Fibroblast of peridontal ligament (primary cell): Measurements from ENCODE around the gene HMG20B.

Source experiments
- DNase-seq: peaks from one replicate; pipeline ENCODE4 v3.0.0-alpha.2; 2010; ENCODE audit errors: extremely low read depth

HMG20B gene

DNA sequence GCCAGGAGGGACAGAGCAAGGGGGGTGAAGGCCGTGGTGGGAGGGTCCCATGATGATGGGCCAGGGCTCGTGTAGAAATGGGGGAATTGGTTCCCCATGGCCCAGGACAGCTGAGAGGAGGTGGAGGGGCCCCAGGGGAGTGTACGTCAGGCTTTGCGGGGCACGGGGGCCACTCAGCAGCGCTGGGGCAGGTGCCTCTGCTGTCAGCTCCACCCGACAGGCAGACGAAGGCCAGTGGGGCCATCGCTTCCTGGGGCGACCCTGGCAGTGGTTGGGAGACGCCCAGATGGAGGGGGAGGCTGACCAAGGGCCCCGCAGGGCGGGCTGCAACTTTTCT lies 35.7 kb upstream of the HMG20B start:
- DNase-seq = no peak

DNA sequence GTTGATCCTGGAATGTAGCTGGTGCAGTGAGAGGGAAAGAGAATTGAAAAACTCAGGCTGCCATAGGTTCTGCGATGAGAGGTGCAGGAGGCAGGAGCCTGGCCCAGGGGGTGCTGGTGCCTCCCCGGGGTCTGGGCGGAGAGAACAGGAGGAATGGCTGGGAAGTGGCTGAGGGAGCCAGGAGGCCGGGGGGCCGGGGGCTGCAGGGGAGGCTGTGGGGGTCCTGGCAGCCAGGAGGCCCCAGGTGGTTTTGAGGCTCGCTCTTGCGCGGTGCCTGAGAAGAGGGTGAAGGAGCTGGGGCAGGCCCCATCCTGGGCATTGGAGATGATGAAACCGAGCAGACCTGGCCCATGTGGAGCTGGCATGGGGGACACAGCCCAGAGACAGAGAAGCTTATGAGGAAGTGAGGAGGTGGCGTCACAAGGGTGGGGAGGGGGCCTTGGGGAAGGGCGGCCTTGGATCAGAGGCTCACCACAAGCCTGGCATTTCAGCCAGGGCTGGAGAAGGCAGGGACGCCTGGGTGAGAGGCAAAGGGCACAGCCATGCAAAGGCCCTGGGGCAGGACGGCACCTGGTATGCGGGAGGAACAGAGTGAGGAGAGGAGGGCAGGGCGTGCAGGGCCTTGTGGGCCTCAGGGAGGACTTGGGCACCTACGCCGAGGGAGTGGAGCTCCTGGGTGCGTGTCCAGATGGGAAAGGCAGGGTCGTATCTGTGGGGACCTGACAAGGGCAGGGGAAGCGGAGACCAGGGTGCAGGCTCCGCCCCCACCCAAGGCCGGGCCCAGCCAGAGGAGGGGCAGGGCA lies 35.1 kb upstream of the HMG20B start:
- DNase-seq = no peak

DNA sequence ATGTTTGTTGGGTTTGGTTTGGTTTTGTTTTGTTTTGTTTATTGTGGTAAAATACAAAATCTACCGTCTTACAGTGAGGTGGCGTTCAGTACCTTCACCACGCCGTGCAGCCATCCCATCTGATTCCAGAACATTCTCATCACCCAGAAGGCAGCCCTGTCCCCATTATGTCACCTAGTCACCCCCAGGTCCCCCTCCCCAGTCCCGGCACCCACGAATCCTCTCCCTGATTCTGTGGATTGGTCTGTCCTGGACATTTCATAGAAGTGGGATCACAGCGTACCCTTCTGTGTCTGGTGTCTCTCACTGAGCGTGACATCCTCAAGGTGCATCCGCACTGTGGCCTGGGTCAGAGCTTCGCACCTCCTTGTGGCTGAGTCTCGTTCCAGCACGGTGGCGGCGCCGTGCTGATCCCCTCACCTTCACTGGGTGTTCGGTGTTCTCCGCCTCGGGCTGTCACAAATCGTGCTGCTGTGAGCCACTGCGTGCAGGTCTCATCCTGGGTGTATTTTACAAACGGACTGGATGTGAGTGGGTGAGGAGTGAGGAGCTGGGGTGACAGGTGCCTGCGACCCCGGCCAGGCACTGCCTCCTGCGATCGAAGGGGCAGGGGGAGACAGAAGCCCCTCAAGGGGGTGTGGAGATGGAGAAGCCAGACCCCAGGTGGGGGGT lies 34.4 kb upstream of the HMG20B start:
- no peak for DNase-seq

DNA sequence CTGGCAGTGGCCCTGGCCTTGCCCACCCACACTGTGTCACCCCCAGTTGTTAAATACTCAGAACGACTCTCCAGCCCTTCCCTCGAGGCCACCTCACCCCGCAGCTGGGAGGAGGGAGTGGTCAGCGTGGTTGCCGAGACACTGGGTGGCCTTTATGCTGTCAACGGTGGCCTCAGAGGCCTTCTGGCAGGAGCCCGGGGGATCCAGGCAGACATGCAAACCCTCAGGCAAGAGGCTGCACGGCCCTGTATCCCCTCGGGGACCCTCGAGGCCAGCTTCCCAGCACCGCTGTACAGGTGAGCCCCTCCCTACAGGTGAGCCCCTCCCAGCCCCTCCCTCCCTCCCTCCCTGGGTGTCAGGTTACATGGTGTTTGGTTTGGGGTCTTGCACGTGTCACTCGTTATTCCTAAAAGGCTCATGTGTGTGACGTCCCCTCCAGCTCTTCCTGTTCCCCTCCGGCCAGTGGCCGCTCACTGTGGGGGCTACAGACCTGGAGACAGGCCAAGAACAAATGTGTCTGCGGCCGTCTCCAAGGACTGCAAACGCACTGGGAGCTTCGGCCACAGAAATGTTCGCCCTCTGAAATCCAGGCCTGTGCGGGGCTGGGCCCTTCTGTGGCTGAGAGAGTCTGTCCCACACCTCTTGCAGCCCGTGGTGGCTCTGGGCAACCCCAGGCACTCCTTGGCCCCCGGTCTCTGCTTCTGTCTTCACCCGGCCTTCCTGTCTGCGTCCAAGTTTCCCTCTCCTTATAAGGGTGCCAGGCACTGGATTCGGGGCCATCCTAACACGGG lies 33.6 kb upstream of the HMG20B start, which contains the start of gene TEKTIP1:
Gene TEKTIP1, plus strand, starts transcription at position 210 of the 791 bp plus-strand sequence. Its CDS starts 4 bp downstream, at position 214.
- DNase-seq = no peak

DNA sequence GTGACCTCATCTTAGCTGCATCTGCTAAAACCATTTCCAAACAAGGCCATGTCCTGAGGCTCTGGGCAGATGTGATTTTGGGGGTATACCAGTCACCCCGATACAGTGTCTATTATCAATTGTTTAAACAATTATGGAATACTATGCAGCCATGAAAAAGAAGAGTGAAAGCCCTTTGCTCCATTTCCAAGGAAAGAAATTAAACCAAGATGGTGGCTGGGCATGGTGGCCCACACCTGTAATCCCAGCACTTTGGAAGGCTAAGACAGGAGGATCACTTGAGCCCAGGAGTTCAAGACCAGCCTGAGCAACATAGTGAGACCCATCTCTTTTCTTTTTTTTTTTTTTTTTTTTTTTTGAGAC lies 33.0 kb upstream of the HMG20B start:
- DNase-seq = no peak

DNA sequence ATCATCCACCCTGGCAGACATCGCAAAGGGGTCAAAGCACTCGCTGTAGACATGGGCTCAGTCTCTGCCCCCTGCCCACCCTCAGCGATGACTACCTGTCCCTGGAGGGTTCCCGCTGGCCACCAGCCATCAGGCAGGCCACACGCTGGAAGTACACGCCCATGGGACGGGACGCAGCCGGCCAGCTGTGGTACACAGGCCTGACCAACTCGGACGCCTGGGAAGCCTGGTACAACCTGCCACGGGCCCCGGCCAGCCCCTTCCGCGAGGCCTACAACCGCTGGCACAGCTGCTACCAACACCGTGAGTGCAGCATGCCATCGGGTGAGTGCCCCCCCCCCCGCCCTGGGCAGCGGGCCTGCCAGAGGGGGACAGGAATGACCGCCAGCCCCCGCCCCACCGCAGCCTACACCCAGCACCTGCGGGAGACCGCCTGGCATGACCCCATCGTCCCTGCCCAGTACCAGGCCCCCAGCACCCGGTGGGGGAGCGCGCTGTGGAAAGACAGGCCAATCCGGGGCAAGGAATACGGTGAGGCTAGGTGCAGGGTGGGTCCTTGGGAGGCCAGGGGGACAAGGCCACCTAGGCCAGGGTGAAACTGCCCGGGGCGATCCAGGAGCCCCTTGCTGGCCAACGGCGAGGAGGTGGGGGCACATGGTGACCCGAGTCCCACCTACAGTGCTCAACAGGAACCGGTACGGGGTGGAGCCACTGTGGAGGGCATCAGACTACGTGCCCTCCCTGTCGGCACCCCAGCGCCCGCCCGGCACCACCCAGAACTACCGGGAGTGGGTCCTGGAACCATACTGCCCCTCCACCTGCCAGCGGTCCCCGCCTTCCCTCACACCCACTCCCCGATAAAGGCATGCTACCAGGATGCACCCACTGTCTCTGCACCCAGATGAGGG lies 29.3 kb upstream of the HMG20B start:
- DNase-seq = no peak

DNA sequence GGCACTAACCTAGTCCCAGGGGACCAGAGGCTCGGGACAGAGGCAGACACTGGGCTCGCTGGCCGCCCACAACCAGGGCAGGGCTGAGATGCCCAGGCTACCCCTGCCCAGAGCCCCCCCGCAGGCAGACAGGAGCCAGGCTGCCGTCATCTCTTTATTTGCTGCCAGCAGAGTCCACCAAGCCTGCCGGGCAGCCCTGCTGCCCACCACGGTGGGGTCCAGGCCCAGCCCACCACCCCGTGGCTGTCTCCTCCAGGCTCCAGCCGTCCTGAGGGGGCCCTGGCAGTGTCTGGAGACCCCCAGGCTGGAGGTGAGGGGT lies 28.7 kb upstream of the HMG20B start:
- DNase-seq = no peak

DNA sequence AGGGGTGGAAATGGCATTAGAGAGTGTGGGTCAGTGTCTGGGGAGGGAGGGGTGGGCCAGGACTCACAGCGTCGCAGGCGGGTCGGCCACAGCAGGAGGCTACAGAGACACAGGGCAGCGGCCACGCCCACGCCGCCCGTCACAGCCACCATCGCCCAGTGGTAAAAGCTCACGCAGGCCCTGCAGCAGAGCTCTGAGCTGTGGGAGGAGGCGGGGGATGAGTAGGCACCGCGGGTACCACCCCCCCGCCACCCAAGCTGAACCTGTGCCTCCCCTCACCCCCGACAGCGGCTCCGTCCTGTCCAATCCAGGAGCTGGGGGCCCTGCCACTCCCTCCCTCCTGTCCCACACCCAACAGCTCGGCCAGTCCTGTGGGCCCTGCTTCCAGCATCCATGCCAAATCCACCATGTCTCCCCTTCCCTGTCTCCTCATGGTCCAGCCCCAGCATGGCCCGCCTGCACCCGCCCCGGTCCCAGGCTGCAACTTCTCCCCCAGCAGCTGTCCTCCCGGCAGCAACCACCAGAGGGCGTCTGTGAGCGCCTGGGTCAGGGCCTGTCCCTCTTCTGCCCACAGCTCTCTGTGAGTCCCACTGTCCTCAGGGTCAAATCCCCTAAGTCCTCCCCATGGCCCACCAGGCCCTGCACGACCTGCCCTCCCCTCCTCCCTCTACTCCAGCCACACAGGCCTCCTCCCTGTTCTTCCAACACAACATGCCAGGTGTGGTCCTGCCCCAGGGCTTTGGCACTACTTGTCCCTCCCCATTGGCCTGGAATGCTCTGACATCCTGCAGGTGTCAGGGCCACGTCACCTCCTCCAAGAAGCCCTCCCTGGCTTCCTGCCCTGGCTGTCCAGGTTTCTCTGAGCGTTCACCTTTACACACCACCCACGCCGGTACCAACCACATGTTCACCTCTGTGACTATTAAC lies 27.7 kb upstream of the HMG20B start:
- peak; percentile 37 for DNase-seq

DNA sequence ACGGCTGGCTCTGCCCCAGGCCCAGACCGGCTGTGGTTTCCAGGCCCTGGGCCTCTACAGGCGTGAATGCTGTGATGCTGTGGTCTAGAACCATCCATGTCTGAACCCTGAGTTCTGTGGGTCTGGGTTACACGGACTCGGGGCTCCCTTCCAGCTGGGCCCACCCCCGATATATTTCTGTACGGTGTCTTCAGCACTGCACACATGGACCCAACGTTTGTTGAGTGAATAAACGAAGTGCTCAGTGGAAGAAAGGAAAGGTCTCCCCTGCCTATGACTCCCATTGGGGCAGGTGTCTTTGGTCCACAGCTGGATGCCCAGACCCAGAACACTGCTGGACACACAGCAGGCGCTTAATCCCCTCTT lies 27.1 kb upstream of the HMG20B start:
- DNase-seq = no peak

DNA sequence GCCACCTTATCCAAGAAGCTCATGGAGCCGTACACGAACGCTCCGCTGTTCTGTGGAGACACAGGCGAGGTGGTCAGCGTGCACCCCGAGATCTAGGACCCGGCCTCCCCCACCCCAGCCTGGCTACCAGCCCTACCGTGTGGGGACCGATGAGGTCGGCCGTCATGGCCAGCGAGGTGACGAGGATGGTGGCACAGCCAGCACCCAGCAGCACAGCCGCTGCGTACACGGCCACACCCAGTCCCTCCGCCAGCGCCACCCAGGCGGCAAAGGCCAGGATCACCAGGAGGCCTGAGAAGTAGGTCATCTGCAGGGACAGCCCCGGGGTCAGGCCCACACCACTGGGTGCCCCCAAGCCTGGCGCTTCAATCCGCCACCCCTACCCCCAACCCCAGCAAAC lies 26.6 kb upstream of the HMG20B start:
- no peak for DNase-seq

DNA sequence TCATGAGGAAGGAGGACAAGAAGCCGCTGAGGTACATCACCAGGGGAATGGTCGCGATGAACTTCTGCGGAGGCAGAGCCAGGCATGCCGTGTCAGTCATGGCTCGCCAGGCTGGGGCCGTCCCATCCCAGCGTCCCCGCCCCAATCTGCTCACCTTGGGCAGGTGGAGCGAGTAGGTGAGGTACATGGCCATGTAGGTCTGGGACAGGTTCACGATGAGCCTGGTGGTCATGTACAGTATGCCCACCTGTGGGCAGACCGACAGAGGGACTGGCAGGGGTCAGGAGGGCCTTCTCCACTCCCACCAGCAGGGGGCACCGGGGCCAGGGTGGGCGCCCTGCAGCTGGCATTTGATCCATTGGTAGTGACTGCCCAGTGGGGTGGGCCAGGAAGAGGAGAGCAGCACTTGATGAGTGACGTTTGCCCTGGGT lies 25.4 kb upstream of the HMG20B start:
- DNase-seq = no peak

DNA sequence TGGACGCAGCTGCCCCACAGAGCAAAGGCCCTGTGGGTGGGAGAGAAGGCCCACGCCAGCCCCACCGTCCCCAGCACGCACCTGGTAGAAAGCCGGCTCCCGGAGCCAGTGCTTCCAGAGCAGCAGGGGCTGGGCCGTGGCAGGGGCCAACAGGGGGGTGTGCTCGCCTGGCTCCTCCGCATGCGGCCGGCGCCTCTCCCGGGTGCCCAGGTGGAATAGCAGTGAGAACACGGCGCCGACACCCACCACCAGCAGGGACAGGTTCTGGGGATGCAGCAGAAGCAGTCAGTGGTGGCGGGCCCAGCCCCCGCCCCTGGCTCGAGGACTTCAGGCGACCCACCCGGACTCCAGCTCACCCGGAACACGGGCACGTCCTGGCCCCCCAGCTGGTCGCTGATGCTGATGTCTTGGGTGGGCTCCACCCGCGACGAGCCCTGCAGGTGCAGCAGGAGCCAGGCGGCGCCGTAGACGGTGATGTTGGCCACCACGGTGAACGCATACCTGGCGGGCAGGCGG lies 24.9 kb upstream of the HMG20B start:
- DNase-seq = no peak

DNA sequence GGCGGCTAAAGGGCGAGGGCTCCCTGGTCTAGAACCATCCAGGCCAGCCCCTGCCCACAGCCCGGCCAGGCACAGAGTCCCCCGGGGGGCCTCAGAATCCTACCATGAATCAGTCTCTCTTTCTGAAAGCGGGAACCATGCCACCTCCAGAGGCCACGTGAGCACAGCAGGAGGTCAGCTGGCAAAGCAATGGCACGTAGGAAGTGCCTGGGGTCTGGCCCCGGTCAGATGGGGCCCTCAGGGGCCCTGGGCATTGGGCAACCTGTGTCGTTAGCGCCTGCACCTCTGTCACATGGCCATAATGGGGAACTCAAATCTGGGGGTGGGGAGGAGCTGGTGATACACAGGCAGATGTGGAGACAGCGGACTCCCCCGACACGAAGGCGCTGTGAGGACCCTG lies 24.1 kb upstream of the HMG20B start:
- DNase-seq = no peak

DNA sequence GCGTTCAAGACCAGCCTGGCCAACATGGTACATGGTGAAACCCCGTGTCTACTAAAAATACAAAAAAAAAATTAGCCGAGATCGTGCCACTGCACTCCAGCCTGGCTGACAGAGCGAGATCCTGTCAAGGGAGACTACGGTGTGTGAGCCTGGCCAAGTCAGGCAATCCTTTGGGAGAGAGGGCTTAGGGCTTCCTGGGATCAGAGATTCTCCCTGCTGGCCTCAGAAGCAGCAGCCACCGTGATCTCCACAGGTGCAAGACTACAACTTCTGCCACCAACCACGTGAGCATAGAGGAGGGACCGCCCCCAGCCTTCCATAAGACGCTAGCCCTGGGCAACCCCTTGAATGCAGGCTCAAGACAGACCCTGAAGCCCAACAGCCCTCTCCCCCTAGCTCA lies 22.9 kb upstream of the HMG20B start:
- no peak for DNase-seq

DNA sequence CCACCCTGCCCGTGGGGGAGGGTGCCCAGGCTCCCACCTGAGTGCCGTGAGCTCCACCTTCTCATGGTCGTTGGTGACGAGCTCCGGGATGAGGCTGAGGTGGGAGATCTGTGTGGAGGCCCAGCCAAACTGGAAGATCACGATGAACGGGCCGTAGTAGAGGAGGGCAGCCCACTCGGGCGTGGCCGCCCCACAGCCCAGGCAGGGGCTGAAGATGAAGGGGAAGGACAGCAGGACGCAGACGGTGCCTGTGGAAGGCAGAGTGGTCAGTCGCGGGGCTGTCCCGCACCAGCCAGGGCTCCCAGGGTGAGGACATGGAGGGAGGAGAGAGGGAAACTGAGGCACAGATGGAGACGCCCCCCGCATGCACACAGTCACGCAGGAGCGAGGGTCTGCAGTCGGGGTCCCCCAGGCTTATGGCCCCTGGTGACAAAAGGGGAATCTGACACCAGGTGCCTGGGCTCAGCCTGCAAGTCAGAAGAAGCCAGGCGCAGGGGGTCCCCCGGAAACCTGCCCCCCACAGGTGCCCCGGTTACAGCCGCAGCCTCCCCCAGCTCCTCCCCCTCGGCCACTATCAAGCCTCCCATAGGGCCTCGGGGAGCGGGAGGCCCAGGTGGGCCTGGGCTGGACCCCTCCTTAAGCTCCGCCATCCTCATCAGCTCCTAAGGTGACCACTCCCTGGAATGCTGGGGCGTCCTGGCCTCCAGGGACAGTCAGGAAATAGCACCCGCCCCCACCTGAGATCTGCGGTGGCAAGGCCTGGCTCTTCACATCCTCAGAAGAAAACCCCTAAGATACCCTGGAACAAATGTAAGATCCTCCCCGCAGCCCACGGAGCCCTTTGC lies 21.6 kb upstream of the HMG20B start:
- DNase-seq = no peak

DNA sequence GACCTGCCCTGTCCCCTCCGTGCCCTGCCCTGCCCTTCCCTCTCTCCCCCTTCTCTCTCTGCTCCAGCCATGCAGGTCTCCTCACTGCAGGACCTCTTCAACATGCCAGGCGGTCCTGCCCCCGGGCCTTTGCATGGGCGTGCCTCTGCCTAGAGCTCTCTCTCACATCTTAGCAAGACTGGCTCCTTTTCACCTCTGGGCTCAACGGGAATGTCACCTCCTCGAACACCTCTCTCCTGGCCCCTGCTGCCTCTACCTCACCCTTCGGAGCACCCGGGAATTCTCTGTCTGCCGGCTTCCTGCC lies 21.0 kb upstream of the HMG20B start:
- no peak for DNase-seq

DNA sequence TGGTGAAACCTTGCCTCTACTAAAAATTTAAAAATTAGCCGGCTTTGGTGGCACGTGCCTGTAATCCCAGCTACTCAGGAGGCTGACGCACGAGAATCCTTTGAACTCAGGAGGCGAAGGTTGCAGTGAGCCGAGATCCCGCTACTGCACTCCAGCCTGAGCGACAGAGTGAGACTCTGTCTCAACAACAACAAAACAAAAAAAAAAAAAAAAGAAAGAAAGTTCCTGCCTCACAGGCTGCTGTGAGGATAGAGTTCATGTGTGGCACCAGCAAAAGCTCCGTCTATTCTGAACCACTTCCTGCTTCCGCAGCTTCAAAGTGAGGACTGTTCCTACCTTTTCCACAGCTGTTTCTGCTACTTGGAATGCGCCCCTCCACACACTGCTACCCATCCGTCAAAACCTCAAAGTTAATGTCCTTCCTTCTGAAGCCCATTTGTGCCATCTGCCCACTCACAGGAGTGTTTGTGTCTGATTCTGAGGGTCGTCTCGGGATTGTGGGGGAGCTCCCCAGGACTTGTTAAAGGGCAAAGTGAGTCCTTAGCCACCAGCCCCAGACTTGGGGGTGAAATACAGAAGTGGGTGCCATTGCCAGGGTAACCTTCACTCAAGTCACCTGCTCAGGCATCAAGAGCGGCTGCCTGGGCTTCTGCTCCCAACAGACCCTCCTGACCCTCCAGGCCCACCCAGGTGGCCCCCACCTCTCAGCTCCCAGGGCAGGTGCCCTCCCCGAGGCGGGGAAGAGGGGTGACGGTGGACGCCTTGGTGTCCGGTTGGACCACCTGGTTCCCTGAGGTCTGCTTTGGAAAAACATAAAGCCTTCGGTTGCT lies 18.3 kb upstream of the HMG20B start:
- no peak for DNase-seq

DNA sequence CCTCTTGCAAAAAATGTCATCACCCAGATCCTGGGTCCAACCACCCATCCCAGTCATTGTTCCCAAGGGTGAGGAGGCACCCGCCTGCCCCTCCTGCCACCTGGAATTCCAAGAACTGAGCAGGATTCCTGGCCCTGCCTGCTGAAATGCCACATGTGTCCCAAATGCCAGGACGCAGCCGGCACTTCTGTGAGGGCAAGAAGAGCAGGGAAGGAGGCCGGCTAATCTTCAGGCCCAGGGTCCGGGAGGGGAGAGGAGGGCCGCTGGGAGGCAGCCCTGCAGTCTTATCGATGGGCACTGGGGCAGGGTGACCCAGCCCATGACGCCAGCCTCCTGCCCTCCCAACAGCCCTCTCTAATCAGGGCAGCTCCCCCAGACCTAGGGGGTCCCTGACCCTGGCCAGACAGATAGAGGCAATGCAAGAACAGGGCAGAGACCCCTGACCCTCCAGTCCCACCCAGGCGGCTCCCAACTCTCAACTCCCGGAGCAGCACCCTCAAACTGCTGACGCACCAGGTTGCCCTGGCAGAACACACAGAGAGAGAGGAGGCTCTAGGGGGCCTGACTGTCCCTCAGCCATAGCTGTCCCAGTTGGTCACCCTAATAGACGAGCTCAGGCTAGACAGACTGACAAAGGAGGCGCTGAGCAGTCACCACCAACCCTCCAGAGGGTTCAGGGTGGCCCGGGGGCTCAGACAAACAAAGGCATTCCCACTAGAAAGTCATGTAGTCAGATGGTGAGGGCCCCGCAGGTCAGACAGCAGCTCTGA lies 16.9 kb upstream of the HMG20B start:
- DNase-seq = no peak
